Smooth muscle cell (in vitro differentiated cells): ENCODE measurements around the gene ATP1A1. TPM values are rescaled to one million over a fixed set of nuclear protein-coding genes. Genes with fewer than 3 reads are reported as not detected.
A peak's percentile ranks its signal among the peaks of the same experiment; 100 is the strongest.

Source experiments
- DNase-seq: peaks from one replicate; lab custom pipeline; 2025; ENCODE audit not compliant: unreplicated experiment; lab: John Stamatoyannopoulos, UW
- H2AFZ ChIP-seq: fragments of 200-600 bp; sonication (generic); 2 replicates; pipeline ENCODE4 v1.6.0; 2016; ENCODE audit warnings: antibody characterized with exemption, low read depth, mild to moderate bottlenecking
- H3F3A ChIP-seq: fragments of 200-600 bp; sonication (generic); 2 replicates; pipeline ENCODE4 v1.6.0; 2017; ENCODE audit warnings: antibody characterized with exemption, low read depth
- H3K27ac ChIP-seq: fragments of 200-600 bp; sonication (generic); 2 replicates; pipeline ENCODE4 v1.5.1; 2016; ENCODE audit warnings: low read depth, mild to moderate bottlenecking
- H3K27me3 ChIP-seq: fragments of 200-600 bp; sonication (generic); 2 replicates; pipeline ENCODE4 v1.6.1; 2016; ENCODE audit warnings: low read depth, mild to moderate bottlenecking
- H3K36me3 ChIP-seq: fragments of 200-600 bp; sonication (generic); 2 replicates; pipeline ENCODE4 v1.5.1; 2016; ENCODE audit warnings: low read depth
- H3K4me1 ChIP-seq: fragments of 200-600 bp; sonication (generic); 2 replicates; pipeline ENCODE4 v1.5.1; 2016; ENCODE audit warnings: low read depth
- H3K4me2 ChIP-seq: fragments of 200-600 bp; sonication (generic); 2 replicates; pipeline ENCODE4 v1.6.0; 2016; ENCODE audit warnings: mild to moderate bottlenecking
- H3K4me3 ChIP-seq: fragments of 200-600 bp; sonication (generic); 2 replicates; pipeline ENCODE4 v1.5.1; 2016; ENCODE audit warnings: mild to moderate bottlenecking
- H3K79me2 ChIP-seq: fragments of 200-600 bp; sonication (generic); 2 replicates; pipeline ENCODE4 v1.6.0; 2016; ENCODE audit warnings: low read depth, mild to moderate bottlenecking
- H3K9ac ChIP-seq: fragments of 200-600 bp; sonication (generic); 2 replicates; pipeline ENCODE4 v1.6.0; 2016; ENCODE audit warnings: low read depth
- H3K9me3 ChIP-seq: fragments of 200-600 bp; sonication (generic); replicated peaks from 2 replicates; pipeline ENCODE4 v1.5.1; 2016; ENCODE audit warnings: low read depth
- H4K20me1 ChIP-seq: fragments of 200-600 bp; sonication (generic); 2 replicates; pipeline ENCODE4 v1.6.0; 2016; ENCODE audit warnings: low read depth
- CTCF ChIP-seq: fragments of 200-600 bp; sonication (generic); IDR thresholded peaks from 2 replicates; pipeline ENCODE4 v1.5.1; 2017; ENCODE audit warnings: borderline replicate concordance, mild to moderate bottlenecking, antibody characterized with exemption; ENCODE audit not compliant: insufficient read depth, poor library complexity, severe bottlenecking
- WGBS: methylation state at CpG from one replicate; pipeline ENCODE4 v1.1.7; 2016; ENCODE audit warnings: low lambda C conversion rate; 5-methylcytosine and 5-hydroxymethylcytosine counted together
- polyA plus RNA-seq: library from polyadenylated mRNA; unstranded; fragments of >200 nt; fragmentation: Nextera tagmentation; extraction: Ambion mirVana; gene quantifications from 2 replicates; pipeline ENCODE4 v1.2.1, GENCODE V29; 2016
- total RNA-seq: library from RNA; depleted of rRNA; stranded (reverse); fragments of >200 nt; gene quantifications from 2 replicates; pipeline ENCODE4 v1.2.3, GENCODE V29; 2014

ATP1A1 gene
- total and polyA plus RNA-seq, 2 experiments from 2014 or later: 75.7 to 104 TPM

GRCh38 chr1:116432655-116433265 is 59.7 kb downstream of the ATP1A1 start:
- no peak overlapping the region for H3K4me3 ChIP-seq
- H3K9me3 ChIP-seq: no peaks in the 10 kb centered on the region
- H2AFZ ChIP-seq: no peak overlapping the region
- H3K4me2 ChIP-seq: no peak overlapping the region
- H3K9ac ChIP-seq: peak overlapping the region; percentile 54
- no peak for TF ChIP-seq CTCF
- H3K4me1 ChIP-seq: peaks cover 6% of the 10 kb centered on the region
- no peaks in the 10 kb centered on the region for H3K36me3 ChIP-seq
- 77% methylated on average over 3 of the region's 3 CpGs for WGBS
- no peak for DNase-seq
- H3K27ac ChIP-seq: peak overlapping the region; percentile 84
- H3K79me2 ChIP-seq: no peaks in the 10 kb centered on the region
- H3K27me3 ChIP-seq: no peaks in the 10 kb centered on the region
- H3F3A ChIP-seq: no peaks in the 10 kb centered on the region
- H4K20me1 ChIP-seq: no peaks in the 10 kb centered on the region

- no peaks in the 10 kb centered on the region for H3K27me3 ChIP-seq
- H4K20me1 ChIP-seq: no peaks in the 10 kb centered on the region
- H3K9me3 ChIP-seq: no peaks in the 10 kb centered on the region
- H3K79me2 ChIP-seq: no peaks in the 10 kb centered on the region
- TF ChIP-seq CTCF: no peak
- H3K4me3 ChIP-seq: no peak overlapping the region
- DNase-seq: no peak
- H3K4me2 ChIP-seq: no peak overlapping the region
- no peaks in the 10 kb centered on the region for H3K36me3 ChIP-seq
- no peaks in the 10 kb centered on the region for H3F3A ChIP-seq
- H3K4me1 ChIP-seq: peaks cover 6% of the 10 kb centered on the region
- 62% methylated on average over 13 of the region's 13 CpGs for WGBS
- peak overlapping the region; percentile 84 for H3K27ac ChIP-seq
- H2AFZ ChIP-seq: no peak overlapping the region
- H3K9ac ChIP-seq: peak overlapping the region; percentile 54
Measured at GRCh38 chr1:116433275-116434257, 60.5 kb downstream of the ATP1A1 start.

GRCh38 chr1:116434849-116435248 is 61.8 kb downstream of the ATP1A1 start:
- Histone ChIP-seq H2AFZ (no peak overlapping the region), H3K9ac (no peak overlapping the region), H3K4me1 (peaks cover 6% of the 10 kb centered on the region), H3K27me3 (no peaks in the 10 kb centered on the region), H3K36me3 (no peaks in the 10 kb centered on the region), H3F3A (no peaks in the 10 kb centered on the region), H3K79me2 (no peaks in the 10 kb centered on the region), H3K4me3 (no peak overlapping the region), H3K4me2 (no peak overlapping the region), H3K9me3 (no peaks in the 10 kb centered on the region), H3K27ac (no peak overlapping the region), H4K20me1 (no peaks in the 10 kb centered on the region)
- no peak for TF ChIP-seq CTCF
- no peak for DNase-seq
- WGBS: 96% methylated on average over 3 of the region's 3 CpGs
